HG03469 (cell line): ENCODE results near the gene VN1R5.
"Not testable (repeated sequence)": the region's sequence is repeated elsewhere in the genome, so short reads cannot be mapped to it uniquely, and the experiment has no call there.

Experiments
- ATAC-seq: cut with Tn5 transposase; IDR thresholded peaks from one replicate; pipeline ENCODE4 v1.9.1; 2021; ENCODE audit warnings: mild to moderate bottlenecking, moderate library complexity, moderate number of reproducible peaks; ENCODE audit not compliant: unreplicated experiment

VN1R5 gene

DNA sequence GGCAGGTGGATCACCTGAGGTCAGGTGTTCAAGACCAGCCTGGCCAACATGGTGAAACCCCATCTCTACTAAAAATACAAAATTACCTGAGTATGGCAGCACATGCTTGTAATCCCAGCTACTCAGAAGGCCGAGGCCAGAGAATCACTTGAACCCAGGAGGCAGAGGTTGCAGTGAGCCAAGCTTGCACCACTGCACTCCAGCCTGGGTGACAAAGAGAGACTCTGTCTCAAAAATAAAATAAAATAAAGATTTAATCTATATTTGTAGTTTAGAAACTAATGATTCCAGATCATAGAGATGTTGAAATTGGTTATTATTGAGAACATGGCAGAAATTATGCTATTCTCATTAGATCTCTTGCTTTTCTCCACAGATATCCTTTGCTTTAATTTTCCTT, at the start of gene VN1R5:
Gene VN1R5 (plus strand): TSS at position 301 of the 400 bp plus-strand sequence.
- ATAC-seq = not testable (repeated sequence)

DNA sequence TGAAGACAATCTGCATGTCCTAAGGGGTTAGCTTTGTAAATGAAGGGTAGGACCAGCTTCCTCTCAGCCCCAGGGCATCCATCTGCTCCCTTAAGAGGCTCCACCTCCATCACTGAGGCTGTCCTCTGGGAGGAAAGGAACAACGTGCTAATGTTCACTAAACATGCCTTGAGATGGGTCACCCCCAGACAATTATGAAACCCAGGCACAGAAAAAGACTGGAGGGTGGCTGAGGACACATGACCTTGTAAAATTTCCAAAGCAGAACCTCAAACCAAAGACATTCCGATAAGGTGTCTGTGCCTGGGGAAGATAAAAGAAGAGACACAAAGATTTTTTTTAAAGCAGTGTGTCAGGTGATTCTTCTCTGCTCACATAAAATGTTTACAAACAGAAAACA, 46.5 kb upstream of the VN1R5 start:
- ATAC-seq = no peak

DNA sequence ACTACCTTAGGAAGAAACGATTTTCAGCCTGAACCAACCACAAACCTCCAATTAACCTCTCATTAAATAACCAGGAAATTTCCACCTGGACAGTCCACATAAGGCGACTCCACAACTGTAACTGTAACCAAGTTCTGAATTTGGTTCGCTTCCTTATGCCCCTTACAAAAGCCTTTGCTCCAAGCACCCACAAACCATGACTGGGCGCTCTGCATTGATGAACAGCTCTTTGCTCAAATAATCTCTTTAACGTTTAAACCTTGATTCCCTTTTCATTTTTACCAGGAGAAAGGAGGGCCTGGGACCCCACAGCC, 45.9 kb upstream of the VN1R5 start:
- peak; percentile 7 for ATAC-seq

DNA sequence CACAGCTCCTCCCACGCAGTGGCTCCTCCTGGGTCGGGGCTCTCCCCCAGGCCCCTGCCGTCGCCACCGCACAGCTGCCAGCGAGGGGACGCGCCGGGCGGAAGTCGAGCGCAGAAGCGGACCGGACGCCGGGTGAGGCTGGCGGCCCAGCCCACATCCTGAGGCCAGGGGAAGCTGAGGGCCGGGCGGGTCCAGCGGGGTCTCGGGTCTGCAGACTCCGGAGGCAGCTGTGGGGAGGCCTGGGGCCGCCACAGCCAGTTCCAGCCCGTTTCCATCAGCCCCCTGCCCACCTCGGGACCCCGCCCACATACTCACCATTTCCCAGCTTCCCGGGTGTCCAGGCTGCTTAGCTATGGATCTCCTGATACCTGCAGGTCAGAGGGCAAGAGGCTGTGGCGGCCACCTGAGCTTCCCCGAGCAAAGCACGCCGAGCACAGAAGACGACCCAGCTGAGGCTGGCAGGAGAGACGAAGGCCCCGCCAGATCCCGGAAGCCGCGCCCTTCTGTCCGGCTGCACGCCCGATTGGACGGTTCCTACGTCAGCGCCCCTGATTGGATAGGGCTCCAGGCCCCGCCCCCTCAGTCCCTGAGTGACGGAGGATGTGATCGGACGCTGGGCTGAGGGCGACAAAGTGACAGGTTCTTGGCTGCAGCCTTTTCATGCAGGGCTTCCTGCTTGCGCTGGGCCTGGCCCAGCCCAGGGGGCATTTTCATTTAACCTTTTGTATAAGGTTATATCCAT, 45.3 kb upstream of the VN1R5 start:
- peak; percentile 87 for ATAC-seq

DNA sequence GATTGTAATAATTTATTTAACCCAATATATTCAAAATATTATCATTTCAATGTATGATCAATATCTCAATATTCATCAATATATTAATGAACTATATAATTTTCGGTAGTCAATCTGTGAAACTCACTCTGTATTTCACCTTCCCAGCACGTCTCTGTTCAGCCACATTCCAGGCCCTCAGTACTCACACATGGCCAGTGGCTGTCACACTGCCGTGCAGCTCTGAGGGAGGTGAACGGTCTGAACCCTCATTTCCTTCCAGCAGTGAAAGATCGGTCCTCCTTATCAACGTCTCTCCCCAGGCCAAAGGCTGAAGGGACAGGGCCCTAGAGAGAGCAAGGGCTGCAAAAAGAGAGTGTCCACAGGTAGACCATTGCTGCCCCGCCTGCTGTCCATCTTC, 44.5 kb upstream of the VN1R5 start:
- no peak for ATAC-seq

DNA sequence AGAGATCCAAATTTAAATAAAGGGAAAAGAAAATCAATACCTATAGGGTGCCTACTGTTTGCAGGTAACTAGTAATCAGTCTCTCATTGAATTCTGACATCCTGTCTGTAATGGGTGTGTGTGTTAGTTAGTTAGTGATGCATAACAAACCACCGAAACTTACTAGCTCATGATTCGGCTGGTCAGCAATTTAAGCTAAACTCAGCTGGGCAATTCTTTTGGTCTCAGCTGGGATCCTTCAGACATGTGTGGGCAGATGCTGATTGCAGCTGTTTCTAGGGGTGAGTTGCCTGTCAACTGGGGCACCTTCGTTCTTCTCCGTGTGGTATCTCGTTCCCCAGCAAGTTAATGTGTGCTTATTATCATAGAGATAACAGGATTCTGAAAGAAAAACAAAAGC, 43.9 kb upstream of the VN1R5 start:
- ATAC-seq = peak; percentile 51

DNA sequence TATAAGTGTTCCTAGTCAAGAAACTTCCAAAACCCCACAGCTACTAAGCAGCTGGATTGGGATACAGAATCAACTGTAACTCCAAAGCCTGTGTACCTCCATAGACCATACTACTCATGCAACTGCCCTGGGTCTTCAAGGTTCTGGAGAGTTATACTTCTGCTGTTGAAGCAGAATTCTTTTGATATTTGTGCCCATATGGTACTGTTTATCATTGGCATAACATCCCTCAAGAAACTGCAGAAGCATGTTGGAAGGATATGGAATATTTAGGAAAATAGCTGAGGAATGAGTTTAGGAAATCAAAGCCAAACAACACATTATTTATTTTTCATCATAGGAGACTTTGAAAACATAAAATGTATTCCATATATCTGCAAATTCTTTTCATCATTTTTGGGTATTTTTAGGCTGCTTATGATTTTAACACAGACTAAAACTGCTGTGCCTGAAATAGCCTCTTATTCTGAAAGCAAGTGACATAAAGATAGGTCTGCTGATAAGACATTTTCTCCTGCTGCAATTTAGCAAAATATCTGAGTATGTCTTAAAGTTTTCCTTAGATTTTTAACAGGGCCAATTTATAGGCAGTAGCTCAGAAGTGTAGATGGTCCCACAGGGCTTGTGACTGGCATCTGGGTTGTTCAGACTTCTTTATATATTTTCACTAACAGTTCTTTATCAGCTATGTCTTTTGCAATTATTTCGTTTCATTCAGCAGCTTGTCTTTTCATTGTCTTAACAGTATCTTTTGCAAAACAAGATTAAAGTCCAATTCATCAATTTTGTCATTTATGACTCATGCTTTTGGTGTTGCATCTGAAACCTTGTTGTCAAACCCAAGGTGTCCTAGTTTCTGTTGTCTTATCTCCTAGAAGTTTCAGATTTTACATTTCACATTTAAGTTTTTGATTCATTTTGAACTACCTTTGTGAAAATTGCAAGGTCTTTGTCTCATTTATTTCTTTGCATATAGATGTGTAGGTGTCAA, 43.0 kb upstream of the VN1R5 start:
- no peak for ATAC-seq

DNA sequence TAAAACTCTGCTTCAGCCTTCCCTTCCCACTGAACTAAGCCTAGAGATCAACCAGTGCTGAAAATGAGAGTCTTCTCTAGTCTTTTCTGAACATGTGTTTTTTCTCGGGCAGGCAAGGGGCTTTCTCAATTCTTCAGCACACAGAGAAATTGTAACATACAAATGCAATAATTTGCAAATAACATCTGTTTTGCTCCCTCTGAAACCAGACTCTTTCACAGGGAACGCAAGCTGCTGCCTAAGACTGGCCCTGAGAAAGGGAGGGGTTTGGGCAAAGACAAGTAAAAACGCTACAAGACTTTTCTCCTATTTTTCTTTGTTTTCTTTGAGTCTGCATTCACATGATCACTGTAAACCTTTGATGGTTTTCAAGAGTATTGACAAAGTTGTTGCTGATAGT, 39.6 kb upstream of the VN1R5 start:
- no peak for ATAC-seq

DNA sequence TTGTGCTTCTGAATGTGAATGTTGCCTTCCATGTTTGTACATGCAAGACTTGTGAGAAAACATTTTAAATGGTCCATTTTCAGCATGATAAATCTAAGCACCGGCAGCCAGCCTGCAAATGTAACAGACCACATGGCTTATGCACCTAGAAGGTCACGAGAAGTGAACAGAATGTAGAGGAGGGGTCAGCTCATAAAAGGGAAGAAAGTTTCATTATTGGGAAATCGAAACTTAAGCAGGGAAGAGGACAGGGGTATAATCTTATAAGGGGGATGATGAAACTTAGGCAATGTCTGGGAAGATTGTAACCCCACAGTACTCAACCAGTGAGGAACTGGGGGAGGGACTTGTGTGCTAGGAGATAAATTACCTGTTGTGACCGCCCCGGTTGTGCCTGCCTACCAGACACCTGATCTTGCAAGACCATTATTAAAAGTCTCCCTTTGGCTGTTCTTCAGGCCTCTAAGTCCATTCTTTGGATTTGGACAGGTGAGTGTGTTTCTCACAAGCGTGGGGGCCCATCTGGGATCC, 37.7 kb upstream of the VN1R5 start:
- no peak for ATAC-seq

DNA sequence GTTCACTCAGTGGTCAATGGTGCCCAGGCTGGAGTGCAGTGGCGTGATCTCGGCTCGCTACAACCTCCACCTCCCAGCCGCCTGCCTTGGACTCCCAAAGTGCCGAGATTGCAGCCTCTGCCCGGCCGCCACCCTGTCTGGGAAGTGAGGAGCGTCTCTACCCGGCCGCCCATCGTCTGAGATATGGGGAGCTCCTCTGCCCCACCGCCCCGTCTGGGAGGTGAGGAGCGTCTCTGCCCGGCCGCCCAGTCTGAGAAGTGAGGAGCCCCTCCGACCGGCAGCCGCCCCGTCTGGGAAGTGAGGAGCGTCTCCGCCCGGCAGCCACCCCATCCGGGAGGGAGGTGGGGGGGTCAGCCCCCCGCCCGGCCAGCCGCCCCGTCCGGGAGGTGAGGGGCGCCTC, 35.6 kb upstream of the VN1R5 start:
- ATAC-seq = not testable (repeated sequence)

DNA sequence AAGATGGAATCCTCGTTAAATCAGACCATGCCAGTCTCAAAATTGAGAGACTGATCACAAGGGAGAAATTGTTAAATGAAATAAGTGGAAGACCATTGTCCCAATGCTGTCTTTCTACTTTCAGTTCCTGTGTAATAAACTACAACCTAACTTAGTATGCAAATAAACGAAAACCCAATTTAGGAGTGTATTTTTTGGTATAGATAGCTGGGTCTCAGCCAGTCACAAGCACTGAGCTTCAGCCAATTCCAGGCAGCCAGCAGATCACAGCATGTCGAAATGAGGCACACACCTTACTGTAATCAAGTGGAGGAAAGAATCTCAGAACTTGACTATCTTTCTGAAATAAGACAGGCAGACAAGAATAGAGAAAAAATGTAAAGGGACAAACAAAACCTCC, 33.0 kb upstream of the VN1R5 start:
- ATAC-seq = no peak

DNA sequence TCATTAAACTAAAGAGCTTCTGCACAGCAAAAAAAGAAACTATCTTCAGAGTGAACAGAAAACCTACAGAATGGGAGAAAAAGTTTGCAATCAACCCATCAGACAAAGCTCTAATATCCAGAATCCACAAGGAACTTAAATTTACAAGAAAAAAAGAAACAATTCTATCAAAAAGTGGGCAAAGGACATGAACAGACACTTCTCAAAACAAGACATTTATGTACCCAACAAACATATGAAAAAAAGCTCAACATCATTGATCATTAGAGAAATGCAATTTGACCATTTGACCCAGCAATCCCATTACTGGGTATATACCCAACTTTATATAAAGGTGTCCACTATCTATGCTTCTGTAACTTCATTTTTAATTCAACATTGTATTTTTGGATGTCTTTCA, 31.1 kb upstream of the VN1R5 start:
- no peak for ATAC-seq

DNA sequence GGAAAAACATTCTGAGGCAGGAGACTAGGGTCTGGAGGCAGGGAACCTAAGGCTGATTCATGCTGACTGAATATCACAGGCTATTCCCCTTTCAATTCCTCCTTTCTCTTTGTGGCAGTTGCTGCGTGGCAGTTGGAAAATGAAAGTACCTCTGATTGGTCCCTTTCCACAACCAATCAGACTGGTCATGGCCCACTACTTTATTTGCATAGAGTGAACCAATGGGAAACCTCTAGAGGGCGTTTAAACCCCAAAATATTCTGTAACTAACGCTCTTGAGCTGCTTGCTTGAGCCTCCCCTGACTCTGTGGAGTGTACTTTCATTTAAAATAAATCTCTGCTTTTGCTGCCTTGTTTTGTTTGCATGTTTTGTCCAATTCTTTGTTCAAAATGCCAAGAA, 27.7 kb upstream of the VN1R5 start:
- ATAC-seq = no peak

DNA sequence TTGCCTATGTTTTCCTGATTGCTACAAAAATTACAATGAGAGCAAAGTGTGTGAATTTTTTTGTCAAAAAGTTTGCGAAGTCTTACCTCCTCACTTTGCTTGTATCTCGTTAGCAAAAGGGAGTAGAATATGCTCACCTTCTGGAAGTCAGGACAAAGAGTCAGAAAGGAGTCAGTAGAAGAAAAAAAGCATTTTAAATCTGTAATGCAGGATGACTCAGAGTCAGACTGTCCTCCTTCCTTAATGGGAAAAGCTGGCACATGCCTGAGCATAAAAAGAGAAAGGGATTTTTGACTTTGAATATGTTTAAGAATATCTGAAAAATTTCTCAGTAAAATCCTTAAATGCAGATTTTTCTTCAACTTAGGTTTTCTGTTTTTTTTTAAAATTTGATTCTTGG, 14.2 kb upstream of the VN1R5 start:
- ATAC-seq = no peak

DNA sequence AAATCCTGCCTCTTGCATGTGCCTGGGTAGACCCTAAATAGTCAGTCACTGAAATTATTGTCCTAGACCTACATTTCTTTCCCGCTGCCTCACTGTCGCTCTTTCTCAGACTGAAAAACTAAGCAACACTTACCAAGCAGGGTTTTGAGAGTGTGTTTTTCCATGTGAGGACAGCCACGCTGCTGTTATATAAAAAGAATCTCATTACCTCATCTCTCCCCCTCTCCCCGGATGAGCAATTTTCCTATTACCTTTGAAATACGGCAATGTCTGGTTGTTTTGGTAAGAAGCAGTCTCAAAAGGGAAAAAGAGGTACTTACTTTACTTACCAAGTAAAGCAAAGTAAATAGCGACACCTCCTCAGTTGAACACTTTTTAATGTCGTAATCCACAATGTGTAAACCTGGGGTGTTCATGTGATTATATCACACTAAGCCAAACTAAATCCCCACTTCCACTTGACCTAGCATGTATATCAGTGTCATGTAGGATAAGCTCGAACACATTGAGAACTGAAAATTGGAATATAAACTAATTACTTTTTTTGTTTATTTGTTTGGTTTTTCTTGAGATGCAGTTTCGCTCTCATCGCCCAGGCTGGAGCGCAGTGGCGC, 12.2 kb upstream of the VN1R5 start:
- ATAC-seq = no peak

DNA sequence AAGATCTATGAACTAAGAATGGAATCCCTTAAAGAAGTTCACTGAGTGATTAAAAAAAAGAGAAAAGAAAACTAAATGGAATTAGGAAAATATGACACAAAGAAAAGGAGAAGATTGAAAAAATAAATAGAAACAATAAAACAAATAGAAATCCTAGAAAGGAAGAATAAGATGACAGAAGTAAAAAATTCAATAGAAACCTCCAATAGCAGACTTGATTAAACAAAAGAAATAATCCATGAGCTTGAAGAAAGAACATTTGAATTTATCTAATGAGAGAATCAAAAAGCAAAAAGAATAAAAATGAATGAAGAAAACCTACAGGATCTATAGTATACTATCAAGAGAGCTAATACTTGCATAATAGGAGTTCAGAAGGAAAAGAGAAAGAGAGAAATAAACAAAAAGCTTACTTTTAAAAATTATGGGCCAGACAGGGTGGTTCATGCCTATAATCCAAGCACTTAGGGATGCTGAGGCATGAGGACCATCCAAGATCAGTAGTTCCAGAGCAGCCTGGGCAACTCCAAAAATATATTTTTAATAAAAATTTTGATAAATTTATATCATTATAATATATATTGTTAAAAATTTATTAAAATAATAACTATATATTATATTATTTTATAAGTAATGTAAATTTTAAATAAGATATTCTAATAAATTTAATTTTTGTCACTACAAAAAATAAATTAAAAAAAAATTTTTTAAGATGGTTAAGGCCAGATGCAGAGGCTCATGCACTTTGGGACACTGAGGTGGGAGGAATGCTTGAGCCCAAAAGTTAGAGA, 9.4 kb upstream of the VN1R5 start:
- no peak for ATAC-seq

DNA sequence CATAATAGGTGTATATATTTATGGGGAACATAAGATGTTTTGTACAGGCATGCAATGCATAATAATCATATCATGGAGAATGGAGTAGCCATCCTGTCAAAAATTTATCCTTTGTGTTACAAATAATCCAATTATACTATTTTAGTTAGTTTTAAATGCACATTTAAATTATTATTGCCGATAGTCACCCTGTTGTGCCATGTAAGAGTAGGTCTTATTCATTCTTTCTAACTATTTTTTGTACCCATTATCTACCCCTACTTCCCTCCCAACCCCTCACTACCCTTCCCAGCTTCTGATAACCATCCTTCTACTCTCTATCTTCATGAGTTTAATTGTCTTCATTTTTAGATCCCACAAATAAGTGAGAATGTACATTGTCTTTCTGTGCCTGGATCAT, 8.3 kb upstream of the VN1R5 start:
- ATAC-seq = no peak

DNA sequence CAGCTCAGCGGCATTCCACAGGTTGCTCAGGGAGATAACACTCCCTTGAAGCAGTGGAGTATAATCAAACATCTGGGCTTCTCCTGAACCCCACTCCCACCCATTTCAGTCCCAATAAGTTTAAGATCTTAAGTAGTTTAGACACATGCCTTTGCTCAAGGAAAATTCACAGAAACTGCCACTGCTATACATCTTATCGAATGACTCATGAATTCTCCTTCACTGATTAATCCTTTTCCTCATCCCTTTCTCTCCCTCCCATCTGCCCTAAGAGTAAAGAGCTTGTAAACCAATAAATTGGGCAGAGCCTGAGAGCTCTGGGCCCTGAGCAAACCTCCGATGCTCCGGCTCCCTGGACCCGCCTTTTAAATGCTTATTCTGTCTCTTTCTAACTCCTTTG, 10.2 kb downstream of the VN1R5 start:
- no peak for ATAC-seq

DNA sequence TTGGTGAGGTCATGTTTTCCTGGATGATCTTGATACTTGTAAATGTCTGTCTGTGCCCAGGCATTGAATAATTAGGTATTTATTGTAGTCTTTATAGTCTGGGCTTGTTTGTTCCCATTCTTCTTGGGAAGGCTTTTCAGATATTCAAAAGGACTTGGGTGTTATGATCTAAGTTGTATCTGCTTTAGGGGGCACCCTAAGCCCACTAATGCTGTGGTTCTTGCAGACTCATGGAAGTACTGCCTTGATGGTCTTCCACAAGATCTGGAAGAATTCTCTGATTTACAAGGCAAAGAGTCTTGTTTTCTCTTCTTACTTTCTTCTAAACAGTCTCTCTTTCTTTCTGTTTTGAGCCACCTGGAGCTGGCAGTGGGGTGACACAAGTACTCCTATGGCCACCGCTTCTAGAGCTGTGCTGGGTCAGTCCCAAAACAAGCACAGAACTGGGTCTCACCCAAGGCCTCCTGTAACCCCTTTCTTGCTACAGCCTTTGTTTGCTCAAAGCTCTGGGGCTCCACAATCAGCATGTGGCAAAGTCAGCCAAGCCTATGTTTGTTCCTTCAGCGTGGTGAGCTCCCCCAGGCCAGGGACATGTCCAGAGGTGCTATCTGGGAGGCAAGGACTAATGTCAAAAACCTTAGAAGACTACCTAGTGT, 12.6 kb downstream of the VN1R5 start:
- ATAC-seq = no peak

DNA sequence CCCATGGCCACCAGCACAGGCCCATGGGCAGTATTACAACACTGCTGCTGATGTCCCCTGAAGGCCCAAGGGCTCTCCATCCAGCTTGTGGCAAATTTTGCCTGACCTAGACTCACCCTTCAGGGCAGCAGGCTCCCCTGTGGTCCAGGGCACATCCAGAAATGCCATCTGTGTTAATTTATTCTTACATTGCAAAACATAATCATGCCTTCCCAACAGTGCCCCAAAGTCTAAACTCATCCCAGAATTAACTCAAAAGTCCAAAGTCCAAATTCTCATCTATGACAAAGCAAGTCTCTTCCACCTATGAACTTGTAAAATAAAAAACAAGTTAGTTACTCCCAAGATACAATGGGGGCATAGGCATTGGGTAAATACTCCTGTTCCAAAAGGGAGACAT, 13.3 kb downstream of the VN1R5 start:
- no peak for ATAC-seq
